Breast epithelium (tissue), 4 donors: Measurements from ENCODE around the gene RNF220. TPM values are rescaled to one million over a fixed set of nuclear protein-coding genes. Genes with fewer than 3 reads are reported as not detected.

Experiments
- DNase-seq, 2 donors: peaks; one replicate each; pipeline ENCODE4 v3.0.0-alpha.2; 2019; ENCODE audit warnings: low spot score in 2 of 2
- H3K27ac ChIP-seq, 2 donors: fragments of 200-600 bp; sonication (generic) in 1 of 2; one replicate each; pipeline ENCODE4 v1.5.1; 2016 to 2019; ENCODE audit warnings: mild to moderate bottlenecking in 1 of 2
- H3K27me3 ChIP-seq, 2 donors: fragments of 200-600 bp; sonication (generic) in 1 of 2; one replicate each; pipeline versions ENCODE4 v1.5.1 to v1.6.0; 2017 to 2019; ENCODE audit warnings: control low read depth in 1 of 2, mild to moderate bottlenecking in 1 of 2
- H3K36me3 ChIP-seq: fragments of 200-600 bp; one replicate; pipeline ENCODE4 v1.5.1; 2019
- H3K4me1 ChIP-seq, 2 donors: fragments of 200-600 bp; sonication (generic); one replicate each; pipeline ENCODE4 v1.5.1; 2016 to 2019; ENCODE audit warnings: control low read depth in 1 of 2
- H3K4me3 ChIP-seq, 3 donors: fragments of 200-600 bp; sonication (generic); 1 replicate in 2 of 3; 2 replicates in 1 of 3; pipeline ENCODE4 v1.5.1; 2016 to 2019; ENCODE audit warnings: mild to moderate bottlenecking in 3 of 3, moderate library complexity in 2 of 3
- H3K9me3 ChIP-seq, 2 donors: fragments of 200-600 bp; sonication (generic) in 1 of 2; one replicate each; pipeline ENCODE4 v1.5.1; 2016 to 2019; ENCODE audit warnings: control low read depth in 1 of 2
- CTCF ChIP-seq, 3 donors: fragments of 450-650 bp; IDR thresholded peaks; one replicate each; pipeline ENCODE4 v1.5.1; 2016 to 2017; ENCODE audit warnings: antibody characterized with exemption in 3 of 3, mild to moderate bottlenecking in 3 of 3, moderate library complexity in 3 of 3
- POLR2A ChIP-seq: fragments of 450-650 bp; IDR thresholded peaks from one replicate; pipeline ENCODE4 v1.6.1; 2016; ENCODE audit warnings: antibody characterized with exemption, mild to moderate bottlenecking, moderate library complexity
- POLR2AphosphoS5 ChIP-seq, 3 donors: sonication (generic); formaldehyde crosslinking; IDR thresholded peaks; one replicate each; pipeline ENCODE4 v1.6.1; 2017; ENCODE audit warnings: antibody characterized with exemption in 3 of 3
- intact Hi-C: fragments of 100-400 bp; cut with DNase I; formaldehyde crosslinking; loops from one replicate; pipeline ENCODE4 v1.15.1; 2023; ENCODE audit warnings: low total_unique reads
- total RNA-seq, 3 donors: library from RNA; depleted of rRNA; stranded (reverse); fragments of >200 nt; gene quantifications; one replicate each; pipeline ENCODE4 v1.1.0, GENCODE V29; 2016

RNF220 gene
- total RNA-seq, 3 donors from 2014 or later: 90.4 to 110 (median 93.4) TPM

GRCh38 chr1:44585315-44585920 lies 180.4 kb downstream of the RNF220 start:
- no peak overlapping the region for H3K4me3 ChIP-seq
- H3K9me3 ChIP-seq: no peaks in the 10 kb centered on the region
- peaks cover 0 to 9% of the 10 kb centered on the region in 2 donors for H3K27me3 ChIP-seq
- intact Hi-C loops: no loop called here
- DNase-seq: no peak
- no peak overlapping the region for H3K27ac ChIP-seq
- no peaks in the 10 kb centered on the region for H3K4me1 ChIP-seq
- H3K36me3 ChIP-seq: no peaks in the 10 kb centered on the region
- TF ChIP-seq POLR2A (no peak), POLR2AphosphoS5 (IDR thresholded peaks at IDR 0.05) (no peak), CTCF (IDR thresholded peaks at IDR 0.05) (no peak)

- TF ChIP-seq CTCF (IDR thresholded peaks at IDR 0.05) (no peak), POLR2AphosphoS5 (IDR thresholded peaks at IDR 0.05) (no peak), POLR2A (no peak)
These were observed 182.9 kb downstream of the RNF220 start for GRCh38 chr1:44587796-44588460.

GRCh38 chr1:44588551-44589210 lies 183.6 kb downstream of the RNF220 start:
- Histone ChIP-seq H3K4me3 (no peak overlapping the region), H3K27me3 (peaks cover 0 to 9% of the 10 kb centered on the region in 2 donors), H3K27ac (no peak overlapping the region), H3K9me3 (no peaks in the 10 kb centered on the region), H3K36me3 (no peaks in the 10 kb centered on the region), H3K4me1 (no peaks in the 10 kb centered on the region)
- intact Hi-C loops: no loop called here
- DNase-seq: no peak
- TF ChIP-seq CTCF (IDR thresholded peaks at IDR 0.05): no peak
- no peak for TF ChIP-seq POLR2A
- no peak for TF ChIP-seq POLR2AphosphoS5 (IDR thresholded peaks at IDR 0.05)

More at GRCh38 chr1:44587796-44588460, 182.9 kb downstream of the RNF220 start:
- Histone ChIP-seq H3K4me1 (no peaks in the 10 kb centered on the region), H3K36me3 (no peaks in the 10 kb centered on the region), H3K4me3 (no peak overlapping the region), H3K9me3 (no peaks in the 10 kb centered on the region), H3K27me3 (peaks cover 0 to 9% of the 10 kb centered on the region in 2 donors), H3K27ac (no peak overlapping the region)
- peak in 1 of 2 donors; percentile 18 for DNase-seq
- intact Hi-C loops: no loop called here

- intact Hi-C loops: no loop called here
These were observed 185.4 kb downstream of the RNF220 start for GRCh38 chr1:44590475-44590874.

More at GRCh38 chr1:44590475-44590874, 185.4 kb downstream of the RNF220 start:
- no peak for TF ChIP-seq CTCF (IDR thresholded peaks at IDR 0.05)
- no peak for TF ChIP-seq POLR2AphosphoS5 (IDR thresholded peaks at IDR 0.05)
- no peak for TF ChIP-seq POLR2A
- no peaks in the 10 kb centered on the region for H3K36me3 ChIP-seq
- no peaks in the 10 kb centered on the region for H3K4me1 ChIP-seq
- no peak for DNase-seq
- H3K27me3 ChIP-seq: peaks cover 0 to 5% of the 10 kb centered on the region in 2 donors
- H3K9me3 ChIP-seq: no peaks in the 10 kb centered on the region
- no peak overlapping the region for H3K4me3 ChIP-seq
- no peak overlapping the region for H3K27ac ChIP-seq
